Brain microvascular endothelial cell (primary cell): ENCODE results near the gene BANK1.

Source experiments
- DNase-seq: peaks from one replicate; pipeline ENCODE4 v3.0.0-alpha.2; 2020
- H3K27ac ChIP-seq: fragments of 250-450 bp; sonication (Bioruptor Pico); 2 replicates; pipeline ENCODE4 v1.5.1; 2020; ENCODE audit warnings: mild to moderate bottlenecking, moderate library complexity
- H3K27me3 ChIP-seq: fragments of 250-450 bp; sonication (Bioruptor Pico); replicated peaks from 2 replicates; pipeline ENCODE4 v1.5.1; 2020; ENCODE audit warnings: mild to moderate bottlenecking
- H3K36me3 ChIP-seq: fragments of 250-450 bp; sonication (Bioruptor Pico); replicated peaks from 2 replicates; pipeline ENCODE4 v1.5.1; 2020; ENCODE audit warnings: mild to moderate bottlenecking
- H3K4me3 ChIP-seq: 2 replicates; pipeline ENCODE4 v1.5.1; 2011; ENCODE audit warnings: low read depth, mild to moderate bottlenecking, control low read depth, low read length, moderate library complexity
- in situ Hi-C: cut with HindIII; loops from 2 replicates; pipeline ENCODE4 v1.10.0; 2017; ENCODE audit warnings: low sequenced_read_pairs, low pct_ligation_motif_present
- TF ChIP-seq, protein P1 (sequence below): IDR thresholded peaks from 2 replicates; pipeline ENCODE4 v1.5.1; 2011; ENCODE audit warnings: low read depth, mild to moderate bottlenecking, moderate library complexity, low read length, control low read depth, inconsistent platforms; ENCODE audit errors: missing control alignments

BANK1 gene

DNA sequence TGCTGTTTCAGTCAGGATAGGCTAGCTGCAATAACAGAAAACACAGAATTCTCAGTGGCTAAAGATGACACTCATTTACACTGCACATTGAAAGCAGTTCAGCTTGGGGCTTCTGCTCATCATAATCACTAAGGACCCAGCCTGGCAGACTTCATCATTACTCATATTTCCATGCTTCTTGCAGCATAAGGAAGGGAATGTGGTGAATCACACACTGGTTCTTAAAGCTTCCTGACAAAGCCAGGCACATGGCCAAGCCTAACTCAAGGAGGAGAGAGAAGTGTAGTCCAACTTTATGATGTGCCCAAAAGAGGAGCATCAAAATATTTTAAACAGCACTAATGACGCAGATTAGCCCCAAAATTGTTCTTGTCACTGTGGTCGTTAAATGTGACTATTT lies 186.5 kb downstream of the BANK1 start:
- Histone ChIP-seq H3K27me3 (no peaks in the 10 kb centered on the region), H3K36me3 (no peaks in the 10 kb centered on the region), H3K27ac (no peak overlapping the region), H3K4me3 (no peak overlapping the region)
- peak; percentile 96 for DNase-seq
- in situ Hi-C loops = no loop called here
- TF ChIP-seq, protein P1, sequence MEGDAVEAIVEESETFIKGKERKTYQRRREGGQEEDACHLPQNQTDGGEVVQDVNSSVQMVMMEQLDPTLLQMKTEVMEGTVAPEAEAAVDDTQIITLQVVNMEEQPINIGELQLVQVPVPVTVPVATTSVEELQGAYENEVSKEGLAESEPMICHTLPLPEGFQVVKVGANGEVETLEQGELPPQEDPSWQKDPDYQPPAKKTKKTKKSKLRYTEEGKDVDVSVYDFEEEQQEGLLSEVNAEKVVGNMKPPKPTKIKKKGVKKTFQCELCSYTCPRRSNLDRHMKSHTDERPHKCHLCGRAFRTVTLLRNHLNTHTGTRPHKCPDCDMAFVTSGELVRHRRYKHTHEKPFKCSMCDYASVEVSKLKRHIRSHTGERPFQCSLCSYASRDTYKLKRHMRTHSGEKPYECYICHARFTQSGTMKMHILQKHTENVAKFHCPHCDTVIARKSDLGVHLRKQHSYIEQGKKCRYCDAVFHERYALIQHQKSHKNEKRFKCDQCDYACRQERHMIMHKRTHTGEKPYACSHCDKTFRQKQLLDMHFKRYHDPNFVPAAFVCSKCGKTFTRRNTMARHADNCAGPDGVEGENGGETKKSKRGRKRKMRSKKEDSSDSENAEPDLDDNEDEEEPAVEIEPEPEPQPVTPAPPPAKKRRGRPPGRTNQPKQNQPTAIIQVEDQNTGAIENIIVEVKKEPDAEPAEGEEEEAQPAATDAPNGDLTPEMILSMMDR = no peak

DNA sequence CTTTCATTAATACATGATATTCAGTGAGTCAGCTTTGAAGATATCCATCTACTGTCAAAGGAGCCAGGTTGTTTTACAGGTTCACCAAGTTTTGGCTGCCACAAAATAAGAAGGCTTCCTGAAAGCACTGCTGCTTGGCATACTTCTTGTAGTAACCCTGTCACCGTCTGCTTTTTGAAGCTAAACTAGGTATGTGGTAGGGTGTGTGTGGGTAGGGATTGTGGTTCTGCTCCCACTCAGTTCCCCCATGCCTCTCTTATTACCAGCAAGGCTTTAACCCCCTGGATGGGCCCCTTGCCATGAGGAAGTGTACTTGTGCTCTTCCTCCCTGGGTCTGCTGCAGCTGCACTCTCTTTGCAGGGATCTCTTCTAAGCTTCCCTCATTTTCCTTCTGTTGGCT lies 191.2 kb downstream of the BANK1 start:
- in situ Hi-C loops = no loop called here
- no peaks in the 10 kb centered on the region for H3K36me3 ChIP-seq
- no peak overlapping the region for H3K4me3 ChIP-seq
- no peak for DNase-seq
- H3K27ac ChIP-seq = no peak overlapping the region
- no peaks in the 10 kb centered on the region for H3K27me3 ChIP-seq
- TF ChIP-seq, protein P1 = no peak

DNA sequence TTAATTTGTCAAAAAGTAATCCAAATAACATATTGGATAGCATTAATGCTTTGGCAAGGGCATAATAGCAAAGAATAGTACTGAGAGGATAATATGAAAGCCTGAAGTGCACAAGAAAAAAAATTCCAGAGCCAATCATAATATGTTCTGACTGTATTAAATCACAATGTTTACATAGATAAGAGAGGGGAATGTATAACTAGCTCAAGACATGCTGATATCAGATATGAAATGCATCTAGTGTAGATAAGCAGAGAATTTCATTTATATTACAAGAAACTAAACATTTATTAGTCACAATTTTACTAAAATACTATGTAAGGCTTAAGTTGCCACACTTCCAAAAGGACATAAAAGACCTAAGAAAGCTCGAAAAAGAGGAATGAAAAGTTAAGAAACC lies 193.3 kb downstream of the BANK1 start:
- in situ Hi-C loops = no loop called here
- DNase-seq = no peak
- Histone ChIP-seq H3K27ac (no peak overlapping the region), H3K4me3 (no peak overlapping the region), H3K27me3 (no peaks in the 10 kb centered on the region), H3K36me3 (no peaks in the 10 kb centered on the region)
- TF ChIP-seq, protein P1 = no peak

DNA sequence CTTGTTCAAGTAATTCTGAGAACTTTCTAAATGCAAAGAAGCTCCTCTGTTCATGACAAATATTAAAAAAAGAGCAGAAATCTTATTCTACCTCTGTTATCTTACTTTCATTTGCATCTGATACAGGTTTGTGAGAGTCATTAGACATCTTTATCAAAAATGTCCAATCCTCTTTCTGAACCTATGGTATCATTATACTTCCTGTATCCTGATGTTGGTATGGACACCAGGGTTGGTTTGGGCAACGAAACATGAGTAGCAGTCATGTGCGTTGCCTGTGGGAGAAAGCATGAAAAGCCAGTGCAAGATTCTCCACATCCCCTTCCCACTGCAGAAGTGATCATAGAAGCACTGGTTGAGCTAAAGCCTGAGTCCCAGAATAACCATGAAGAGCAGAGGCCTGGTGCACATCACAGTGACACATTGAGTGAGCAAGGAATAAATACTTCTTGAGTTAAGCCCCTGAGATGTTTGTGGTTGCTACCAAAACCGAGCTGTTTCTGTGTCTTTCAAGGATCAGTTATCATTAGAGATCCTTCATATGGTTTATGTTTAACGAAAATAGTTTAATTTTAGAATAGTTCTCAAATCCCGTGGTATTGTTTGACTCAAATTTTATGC lies 197.2 kb downstream of the BANK1 start:
- no peaks in the 10 kb centered on the region for H3K36me3 ChIP-seq
- TF ChIP-seq, protein P1 = no peak
- no peak overlapping the region for H3K27ac ChIP-seq
- in situ Hi-C loops = no loop called here
- H3K27me3 ChIP-seq = no peaks in the 10 kb centered on the region
- no peak overlapping the region for H3K4me3 ChIP-seq
- no peak for DNase-seq

DNA sequence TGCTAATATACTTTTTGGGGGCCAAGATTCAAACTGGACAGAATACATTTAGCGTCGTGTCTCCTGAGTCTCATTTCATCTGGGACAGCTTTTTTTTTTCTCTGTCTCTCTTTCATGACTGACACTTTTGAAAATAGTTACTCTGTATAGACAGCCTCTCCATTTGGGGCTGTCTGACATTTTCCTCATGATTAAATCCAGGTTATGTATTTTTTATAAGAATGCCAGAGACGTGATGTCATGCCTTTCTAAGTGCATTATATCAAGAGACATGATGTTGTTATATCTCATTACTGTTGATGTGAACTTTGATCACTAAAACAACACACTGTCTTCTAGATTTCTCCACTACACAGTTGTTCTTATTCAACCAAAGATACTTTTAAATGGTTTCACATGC lies 199.0 kb downstream of the BANK1 start:
- Histone ChIP-seq H3K27me3 (no peaks in the 10 kb centered on the region), H3K4me3 (no peak overlapping the region), H3K36me3 (no peaks in the 10 kb centered on the region), H3K27ac (no peak overlapping the region)
- TF ChIP-seq, protein P1 = no peak
- in situ Hi-C loops = no loop called here
- DNase-seq = no peak

DNA sequence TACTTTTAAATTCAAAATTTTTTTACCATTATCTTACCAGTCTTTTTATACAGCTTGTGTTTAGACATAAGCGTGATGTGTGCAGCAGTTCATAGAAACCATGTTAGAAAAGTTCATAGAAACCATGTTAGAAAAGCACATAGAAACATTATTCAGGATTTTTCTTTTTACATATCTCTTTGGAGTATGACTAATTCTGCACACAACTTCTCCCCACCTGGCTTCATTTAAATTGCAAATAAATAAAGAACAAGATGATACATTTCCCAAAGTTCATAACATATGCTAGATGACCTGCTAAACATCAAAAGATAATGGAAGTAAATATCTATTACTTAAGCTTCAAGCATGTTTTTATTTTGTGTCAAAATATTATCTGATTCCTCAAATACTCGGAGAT lies 201.9 kb downstream of the BANK1 start:
- in situ Hi-C loops = no loop called here
- H3K4me3 ChIP-seq = no peak overlapping the region
- TF ChIP-seq, protein P1 = no peak
- DNase-seq = no peak
- no peaks in the 10 kb centered on the region for H3K36me3 ChIP-seq
- no peaks in the 10 kb centered on the region for H3K27me3 ChIP-seq
- H3K27ac ChIP-seq = no peak overlapping the region
